ENCODE results near the gene MGAT5. TPM values are rescaled to one million over a fixed set of nuclear protein-coding genes. Genes with fewer than 3 reads are reported as not detected.

MGAT5 gene
- total RNA-seq, 1 experiment from 2014 or later: 34.0 TPM

- Histone ChIP-seq H2AFZ (ENCODE audit: low read depth, low read length, poor library complexity, severe bottlenecking) (no peak overlapping the region), H3K27ac (ENCODE audit: low read depth, low read length) (no peak overlapping the region), H4K20me1 (ENCODE audit: insufficient read depth) (no peaks in the 10 kb centered on the region), H3K27me3 (ENCODE audit: insufficient read depth, low read length) (no peaks in the 10 kb centered on the region), H3K36me3 (ENCODE audit: control insufficient read depth in 1 of 2, insufficient read depth in 2 of 2, low read length in 2 of 2) (no peaks in the 10 kb centered on the region), H3K9me3 (ENCODE audit: control insufficient read depth in 1 of 2, insufficient read depth in 1 of 2, low read depth in 1 of 2, low read length in 2 of 2) (no peaks in the 10 kb centered on the region), H3K4me3 (replicated peaks in 1 of 2; ENCODE audit: low read depth in 1 of 2, low read length in 2 of 2) (no peak overlapping the region), H3K9me2 (ENCODE audit: insufficient read depth) (no peaks in the 10 kb centered on the region), H3K4me1 (ENCODE audit: control insufficient read depth in 1 of 2, insufficient read depth in 2 of 2, low read length in 2 of 2) (peaks cover 4 to 16% of the 10 kb centered on the region in 2 experiments; a peak in 2 of 4 replicates), H3K9ac (ENCODE audit: low read length) (no peak overlapping the region), H3K79me2 (ENCODE audit: insufficient read depth, low read length) (no peaks in the 10 kb centered on the region), H3K4me2 (ENCODE audit: low read length) (peak overlapping the region; percentile 33; the same call in 1 of the 2 replicates)
- ChIA-PET RAD21 (ENCODE audit: low non-redundant PET in 1 of 2, low total read pairs in 2 of 2, uncharacterized antibody in 2 of 2, unreplicated experiment in 2 of 2) (no interaction called here), CTCF (interaction anchor here (1.1 kb wide), 1 partner anchor 273 kb away, joined by 3 read pairs; no protein-coding TSS in a partner anchor), POLR2A (no interaction called here)
- peak; percentile 23 for DNase-seq (ENCODE audit: low read depth, low spot score)
- BruUV-seq (replicated peaks): no TSS peak
- peak; percentile 88 for ATAC-seq
- TF ChIP-seq TCF7L2 (IDR thresholded peaks at IDR 0.05; ENCODE audit: borderline replicate concordance, extremely low read depth, insufficient read depth, insufficient read length): no peak
- TF ChIP-seq JUND (IDR thresholded peaks at IDR 0.05): peak; percentile 40; the same call in 1 of the 2 replicates
- peak; percentile 42; the same call in 1 of the 2 replicates for TF ChIP-seq FOSL1 (IDR thresholded peaks at IDR 0.05; ENCODE audit: low read depth)
- TF ChIP-seq, protein P1, sequence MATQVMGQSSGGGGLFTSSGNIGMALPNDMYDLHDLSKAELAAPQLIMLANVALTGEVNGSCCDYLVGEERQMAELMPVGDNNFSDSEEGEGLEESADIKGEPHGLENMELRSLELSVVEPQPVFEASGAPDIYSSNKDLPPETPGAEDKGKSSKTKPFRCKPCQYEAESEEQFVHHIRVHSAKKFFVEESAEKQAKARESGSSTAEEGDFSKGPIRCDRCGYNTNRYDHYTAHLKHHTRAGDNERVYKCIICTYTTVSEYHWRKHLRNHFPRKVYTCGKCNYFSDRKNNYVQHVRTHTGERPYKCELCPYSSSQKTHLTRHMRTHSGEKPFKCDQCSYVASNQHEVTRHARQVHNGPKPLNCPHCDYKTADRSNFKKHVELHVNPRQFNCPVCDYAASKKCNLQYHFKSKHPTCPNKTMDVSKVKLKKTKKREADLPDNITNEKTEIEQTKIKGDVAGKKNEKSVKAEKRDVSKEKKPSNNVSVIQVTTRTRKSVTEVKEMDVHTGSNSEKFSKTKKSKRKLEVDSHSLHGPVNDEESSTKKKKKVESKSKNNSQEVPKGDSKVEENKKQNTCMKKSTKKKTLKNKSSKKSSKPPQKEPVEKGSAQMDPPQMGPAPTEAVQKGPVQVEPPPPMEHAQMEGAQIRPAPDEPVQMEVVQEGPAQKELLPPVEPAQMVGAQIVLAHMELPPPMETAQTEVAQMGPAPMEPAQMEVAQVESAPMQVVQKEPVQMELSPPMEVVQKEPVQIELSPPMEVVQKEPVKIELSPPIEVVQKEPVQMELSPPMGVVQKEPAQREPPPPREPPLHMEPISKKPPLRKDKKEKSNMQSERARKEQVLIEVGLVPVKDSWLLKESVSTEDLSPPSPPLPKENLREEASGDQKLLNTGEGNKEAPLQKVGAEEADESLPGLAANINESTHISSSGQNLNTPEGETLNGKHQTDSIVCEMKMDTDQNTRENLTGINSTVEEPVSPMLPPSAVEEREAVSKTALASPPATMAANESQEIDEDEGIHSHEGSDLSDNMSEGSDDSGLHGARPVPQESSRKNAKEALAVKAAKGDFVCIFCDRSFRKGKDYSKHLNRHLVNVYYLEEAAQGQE (IDR thresholded peaks at IDR 0.05; ENCODE audit: low read depth): no peak
- TF ChIP-seq POLR2AphosphoS5 (IDR thresholded peaks at IDR 0.05; ENCODE audit: low read depth, low read length): peak; percentile 21; the same call in 1 of the 2 replicates
- TF ChIP-seq SP1 (IDR thresholded peaks at IDR 0.05; ENCODE audit: low read depth): peak; percentile 27; the same call in 1 of the 2 replicates
- intact Hi-C loops (cut with micrococcal nuclease): no loop called here
Observed at GRCh38 chr2:134391751-134392160, 137.9 kb downstream of the MGAT5 start.

Measured in HCT116 (cell line).